Renal cortex interstitium (tissue), 11 donors: ENCODE measurements around the gene ARRB1. TPM values are rescaled to one million over a fixed set of nuclear protein-coding genes. Genes with fewer than 3 reads are reported as not detected.
"Not testable (repeated sequence)": the region's sequence is repeated elsewhere in the genome, so short reads cannot be mapped to it uniquely, and the experiment has no call there.

Experiments used
- DNase-seq, 11 donors: peaks; one replicate each; pipeline ENCODE4 v3.0.0-alpha.2; 2013; ENCODE audit warnings: low read depth in 9 of 11, low spot score in 4 of 11; ENCODE audit errors: extremely low read depth in 1 of 11
- polyA plus RNA-seq, 3 donors: library from polyadenylated mRNA; unstranded; fragments of 120-200 nt; gene quantifications; one replicate each; pipeline ENCODE4 v1.2.1, GENCODE V29; 2013; ENCODE audit not compliant: insufficient read length in 3 of 3

Gene ARRB1
- polyA plus RNA-seq, 3 donors, result 18.7 to 28.6 (median 23.8) TPM

- DNase-seq, result no peak
Observed at GRCh38 chr11:75311858-75312288, 39.6 kb downstream of the ARRB1 start.

- DNase-seq, result no peak
Observed at GRCh38 chr11:75308986-75309385, 42.5 kb downstream of the ARRB1 start.

- DNase-seq, result no peak
Observed at GRCh38 chr11:75308116-75308515, 43.3 kb downstream of the ARRB1 start.

GRCh38 chr11:75307058-75307457, 44.4 kb downstream of the ARRB1 start:
- no peak for DNase-seq

GRCh38 chr11:75306529-75306928, 44.9 kb downstream of the ARRB1 start:
- no peak for DNase-seq

GRCh38 chr11:75305993-75306392, 45.5 kb downstream of the ARRB1 start:
- DNase-seq, result no peak

- DNase-seq, result no peak
Observed at GRCh38 chr11:75305452-75305851, 46.0 kb downstream of the ARRB1 start.

GRCh38 chr11:75304941-75305340, 46.5 kb downstream of the ARRB1 start:
- not testable (repeated sequence) for DNase-seq

- DNase-seq, result no peak
Observed at GRCh38 chr11:75303544-75304224, 47.8 kb downstream of the ARRB1 start.

- no peak for DNase-seq
Observed at GRCh38 chr11:75302371-75302770, 49.1 kb downstream of the ARRB1 start.

- no peak for DNase-seq
Observed at GRCh38 chr11:75301601-75302345, 49.7 kb downstream of the ARRB1 start.

GRCh38 chr11:75301131-75301530, 50.3 kb downstream of the ARRB1 start:
- DNase-seq, result no peak

GRCh38 chr11:75298976-75299260, 52.5 kb downstream of the ARRB1 start:
- no peak for DNase-seq

GRCh38 chr11:75298191-75298975, 53.1 kb downstream of the ARRB1 start:
- DNase-seq, result no peak

GRCh38 chr11:75293903-75294302, 57.6 kb downstream of the ARRB1 start:
- DNase-seq, result no peak

- DNase-seq, result no peak
Observed at GRCh38 chr11:75292943-75293342, 58.5 kb downstream of the ARRB1 start.

- DNase-seq, result no peak
Observed at GRCh38 chr11:75291741-75292140, 59.7 kb downstream of the ARRB1 start.

- no peak for DNase-seq
Observed at GRCh38 chr11:75289919-75290318, 61.5 kb downstream of the ARRB1 start.

- DNase-seq, result no peak
Observed at GRCh38 chr11:75289511-75289760, 62.0 kb downstream of the ARRB1 start.

GRCh38 chr11:75287579-75287978, 63.9 kb downstream of the ARRB1 start:
- DNase-seq, result no peak
